ENCODE data around the gene SLCO3A1. TPM values are rescaled to one million over a fixed set of nuclear protein-coding genes. Genes with fewer than 3 reads are reported as not detected.
"Not testable (repeated sequence)": the region's sequence is repeated elsewhere in the genome, so short reads cannot be mapped to it uniquely, and the experiment has no call there.

Gene SLCO3A1
- total RNA-seq, 1 donor from 2014 or later: 36.4 TPM

DNA sequence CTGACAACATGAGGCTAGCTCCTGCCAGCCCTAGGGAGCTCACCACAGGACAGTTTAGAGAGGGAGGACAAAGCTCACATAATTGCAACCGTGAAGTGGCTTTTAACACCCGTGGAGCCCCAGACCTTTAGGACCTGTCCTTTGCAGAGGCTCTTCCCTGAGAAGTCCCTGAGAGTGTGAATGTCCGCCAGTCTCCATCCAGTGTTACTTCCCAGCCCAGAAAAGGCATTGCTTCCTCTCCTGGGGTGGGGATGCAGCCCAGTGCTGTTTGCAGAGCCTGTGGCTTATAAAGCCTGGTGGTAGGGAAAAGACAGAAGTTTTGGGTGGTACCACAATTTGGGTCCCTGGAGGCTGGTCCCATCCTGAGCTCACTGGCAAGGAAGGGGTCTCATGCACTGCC, 182.0 kb downstream of the SLCO3A1 start:
- intact Hi-C loops (cut with DNase I): no loop called here
- no peak for ATAC-seq
- DNase-seq (ENCODE audit: low spot score): no peak

DNA sequence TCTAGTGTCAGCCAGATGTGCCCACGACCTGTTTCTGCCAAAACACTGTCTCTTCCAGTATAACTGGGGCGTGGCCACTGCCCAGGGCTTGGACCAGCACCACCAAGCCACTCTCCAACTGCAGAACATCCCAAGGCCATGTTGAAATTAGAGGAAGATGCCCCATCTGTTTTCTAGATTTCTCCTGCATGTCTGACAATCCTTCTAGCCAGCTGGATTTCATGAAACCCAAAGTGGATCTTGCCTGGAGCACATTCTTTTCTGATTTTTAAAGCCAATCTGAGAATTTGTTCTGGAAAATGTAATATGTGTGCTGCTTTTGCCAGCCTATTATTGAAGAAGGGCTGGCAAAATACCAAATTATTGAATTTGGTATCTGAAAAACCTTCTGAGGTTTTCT, 182.5 kb downstream of the SLCO3A1 start:
- DNase-seq (ENCODE audit: low spot score) (no peak), ATAC-seq (no peak)
- intact Hi-C loops (cut with DNase I): no loop called here

DNA sequence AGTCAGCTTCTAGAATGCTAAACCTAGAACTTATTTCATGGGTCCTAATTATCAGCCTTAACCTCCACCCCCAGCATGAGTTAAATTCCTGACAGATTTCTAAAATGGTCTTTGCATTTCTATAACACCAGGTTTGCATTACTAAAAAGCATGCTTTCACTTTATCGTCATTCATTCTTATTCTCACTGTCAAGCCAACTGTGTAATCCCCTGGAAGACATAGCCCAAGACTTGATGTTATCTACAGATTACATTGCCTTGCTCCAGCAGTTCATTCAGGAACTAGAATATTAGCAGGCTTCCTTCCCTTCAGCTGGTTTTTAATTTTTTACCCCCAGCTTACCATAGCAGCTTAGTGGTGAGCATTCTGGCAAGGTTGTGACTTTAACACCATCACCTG, 184.0 kb downstream of the SLCO3A1 start:
- intact Hi-C loops (cut with DNase I): no loop called here
- DNase-seq (ENCODE audit: low spot score) (no peak), ATAC-seq (no peak)

DNA sequence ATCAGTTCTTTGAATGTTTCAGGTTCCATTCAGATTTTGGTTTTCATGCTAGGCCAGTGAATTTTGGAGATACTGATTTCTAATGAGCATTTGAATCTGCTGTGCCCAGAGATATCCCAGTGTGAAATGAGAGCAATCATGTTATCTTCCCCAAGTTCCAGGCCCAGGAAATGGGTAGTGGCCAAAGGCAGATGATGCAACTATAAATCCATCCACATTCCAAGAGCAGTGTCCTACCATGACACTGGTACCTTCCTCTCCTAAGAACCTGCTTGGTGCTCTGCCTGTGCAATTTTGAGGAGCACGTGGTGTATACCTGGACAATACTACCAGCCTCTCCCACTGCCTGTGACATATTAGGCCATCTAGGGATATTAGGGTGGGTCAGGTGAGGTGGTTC, 186.8 kb downstream of the SLCO3A1 start:
- no peak for DNase-seq (ENCODE audit: low spot score)
- intact Hi-C loops (cut with DNase I): no loop called here
- no peak for ATAC-seq

DNA sequence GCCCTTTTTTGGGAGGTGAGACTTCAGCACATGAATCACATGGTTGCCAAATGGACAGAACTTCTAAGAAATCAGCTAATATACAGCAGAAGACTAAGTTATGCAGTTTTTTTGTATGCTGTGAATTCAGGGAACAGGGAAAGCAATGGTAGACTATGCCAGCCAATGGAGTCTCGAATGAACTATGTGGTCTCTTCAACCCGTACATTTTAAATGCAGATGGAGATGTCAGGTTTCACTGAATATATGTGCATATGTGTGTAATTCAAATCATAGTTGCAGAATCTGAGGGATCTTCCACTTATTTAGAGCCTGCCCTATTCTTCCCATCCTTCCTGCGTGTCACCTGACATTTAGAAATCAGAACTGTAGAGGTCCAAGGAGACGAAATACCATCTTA, 187.9 kb downstream of the SLCO3A1 start:
- DNase-seq (ENCODE audit: low spot score) (no peak), ATAC-seq (no peak)
- intact Hi-C loops (cut with DNase I): no loop called here

DNA sequence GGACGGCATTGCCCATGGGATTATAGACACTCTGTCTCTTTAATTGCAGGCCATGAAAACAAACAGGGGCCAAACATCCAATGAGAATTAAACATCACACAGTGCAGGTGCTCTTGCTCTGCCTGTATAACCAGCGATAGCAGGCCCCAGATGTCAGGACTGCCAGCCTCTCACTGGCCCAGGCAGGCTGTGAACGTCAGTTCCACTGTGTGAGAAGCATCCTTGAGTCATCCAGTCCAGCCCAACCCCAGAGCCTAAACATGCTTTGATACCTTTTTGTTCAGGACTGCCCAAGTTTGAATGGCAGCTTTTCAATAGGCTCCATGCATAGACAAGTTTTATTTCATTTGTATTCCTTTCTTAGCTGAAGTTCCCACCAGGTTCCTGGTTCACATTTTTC, 189.8 kb downstream of the SLCO3A1 start:
- ATAC-seq: no peak
- intact Hi-C loops (cut with DNase I): no loop called here

DNA sequence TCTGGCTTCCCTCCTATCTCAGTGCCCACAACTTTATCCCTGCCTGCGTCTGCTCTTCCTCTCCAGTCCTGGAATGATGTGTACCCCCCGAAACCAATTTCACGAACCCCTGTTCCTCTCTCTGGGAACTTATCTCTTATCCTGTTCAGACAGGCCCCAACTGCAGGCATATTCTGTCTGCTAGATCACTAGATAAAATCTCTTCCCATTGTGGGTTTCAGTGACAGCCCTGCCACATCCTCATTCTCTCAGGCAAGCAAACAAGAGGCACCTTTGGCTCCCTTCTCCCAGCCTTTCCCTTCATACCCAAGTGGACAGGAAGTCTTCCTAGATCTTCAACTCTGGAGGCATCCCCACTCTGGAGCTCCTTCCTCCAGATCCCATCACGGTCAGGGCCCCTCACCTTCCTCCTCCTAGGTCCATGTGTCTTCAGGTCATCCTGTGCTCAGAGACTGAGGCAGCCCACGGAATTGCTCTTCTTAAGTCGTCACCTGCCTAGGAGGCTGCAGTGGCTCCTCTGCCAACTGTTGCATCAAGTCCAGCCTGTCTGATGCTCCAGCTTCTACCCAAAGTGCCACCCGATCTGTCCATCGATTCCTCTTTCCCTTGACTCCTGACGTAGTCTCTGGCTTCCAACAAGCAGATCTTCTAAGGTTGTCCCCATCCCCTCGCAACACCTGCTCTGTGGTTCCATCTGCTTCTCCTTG, 190.8 kb downstream of the SLCO3A1 start:
- DNase-seq (ENCODE audit: low spot score): no peak
- intact Hi-C loops (cut with DNase I): no loop called here
- ATAC-seq: no peak

More for the DNA sequence above, 189.8 kb downstream of the SLCO3A1 start:
- no peak for DNase-seq (ENCODE audit: low spot score)

DNA sequence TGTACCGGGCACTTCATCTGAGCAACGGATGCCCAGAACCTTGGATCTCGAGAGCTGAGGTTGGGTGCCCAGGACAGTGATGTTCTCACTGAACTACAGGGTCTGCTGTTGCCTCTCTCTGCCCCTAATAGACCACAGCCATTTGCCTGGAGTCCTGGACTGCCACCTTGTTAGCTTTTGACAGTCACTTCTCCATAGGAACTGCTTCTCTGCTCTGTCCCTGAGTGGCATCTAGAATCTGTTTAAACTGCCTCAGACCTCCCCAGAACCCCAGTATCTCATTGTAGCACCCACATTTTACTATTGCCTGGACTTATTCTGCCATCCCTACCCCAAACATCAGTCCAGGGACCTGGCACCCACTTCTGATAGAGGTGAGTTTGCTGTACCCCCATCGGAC, 194.4 kb downstream of the SLCO3A1 start:
- DNase-seq (ENCODE audit: low spot score): no peak
- intact Hi-C loops (cut with DNase I): no loop called here
- no peak for ATAC-seq

DNA sequence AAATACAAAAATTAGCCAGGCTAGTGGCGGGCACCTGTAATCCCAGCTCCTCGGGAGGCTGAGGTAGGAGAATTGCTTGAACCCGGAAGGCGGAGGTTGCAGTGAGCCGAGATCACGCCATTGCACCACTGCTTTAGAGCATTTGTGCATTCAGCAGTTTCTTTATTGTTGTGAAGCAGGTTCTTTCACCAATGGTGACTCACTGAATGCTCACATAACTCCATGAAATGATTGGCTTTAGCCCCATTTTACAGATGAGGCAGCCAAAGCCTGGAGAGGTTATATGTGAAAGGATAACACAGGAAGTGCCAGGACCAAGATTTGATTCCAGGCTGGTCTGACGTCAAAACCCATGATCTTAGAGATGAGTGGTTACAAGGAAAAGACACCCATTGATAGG, 195.2 kb downstream of the SLCO3A1 start:
- intact Hi-C loops (cut with DNase I): no loop called here
- DNase-seq (ENCODE audit: low spot score) (no peak), ATAC-seq (no peak)

DNA sequence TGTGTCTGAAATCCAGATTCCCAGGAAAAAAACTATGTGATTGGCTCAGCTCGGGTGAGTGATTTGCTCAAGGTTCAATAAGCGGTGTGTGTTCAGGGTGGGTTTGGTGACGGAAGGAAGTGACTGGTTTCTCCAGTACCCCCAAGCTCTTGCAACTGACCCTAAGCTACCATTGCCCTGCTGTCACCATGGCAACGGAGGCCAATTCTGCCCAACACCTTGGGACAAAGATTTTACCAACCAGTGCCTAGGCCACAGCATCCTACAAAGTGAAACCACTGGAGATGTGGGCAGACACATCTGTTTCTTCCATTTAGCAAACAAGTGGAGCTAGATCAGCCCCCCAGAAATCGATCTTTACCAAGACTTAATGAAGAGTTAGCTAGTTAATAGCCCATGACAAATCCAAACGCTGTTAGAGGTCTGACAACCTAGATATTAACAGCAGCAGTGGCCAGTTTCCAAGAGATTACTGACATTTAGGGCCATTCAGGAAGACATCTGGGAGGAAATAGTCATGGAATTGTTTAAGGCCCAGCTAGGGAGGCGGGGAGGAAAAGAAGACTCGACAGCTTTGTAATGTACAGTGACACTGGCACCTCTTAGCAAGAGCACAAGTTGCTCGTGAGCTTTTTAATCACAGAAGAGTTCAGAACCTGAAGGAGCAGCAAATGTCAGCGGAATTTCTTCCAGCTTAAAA, 195.9 kb downstream of the SLCO3A1 start:
- DNase-seq (ENCODE audit: low spot score) (no peak), ATAC-seq (no peak)
- intact Hi-C loops (cut with DNase I): no loop called here

DNA sequence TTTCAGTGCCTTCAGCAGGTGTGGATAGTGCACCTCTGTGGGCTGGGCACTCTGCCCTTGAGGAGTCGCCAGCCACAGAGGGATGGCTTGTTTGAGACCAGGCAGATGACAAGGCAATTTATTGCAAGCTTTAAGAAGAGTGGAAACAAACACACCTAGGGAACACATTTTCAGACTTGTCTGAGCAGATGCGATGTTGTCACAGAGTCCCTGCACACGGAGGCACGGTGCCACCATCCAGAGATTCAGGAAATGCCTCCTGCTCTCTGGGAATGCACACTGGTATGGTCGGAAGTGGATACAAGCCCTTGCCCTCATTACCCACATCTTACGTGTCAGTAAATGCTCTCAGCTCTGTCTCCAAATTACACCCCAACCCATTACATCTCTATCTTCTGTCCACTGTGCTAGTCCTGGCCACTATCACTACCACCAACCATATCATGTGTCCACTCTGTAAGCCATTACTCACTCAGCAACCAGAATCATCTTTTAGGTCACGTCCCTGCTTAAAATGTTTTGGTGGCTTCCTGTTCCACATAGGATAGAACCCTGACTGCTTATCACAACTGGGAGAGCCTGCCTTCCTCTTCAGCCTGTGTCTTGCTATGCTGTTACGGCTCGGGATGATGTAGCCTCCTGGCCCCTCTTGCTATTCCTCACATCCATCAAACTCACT, 196.9 kb downstream of the SLCO3A1 start:
- intact Hi-C loops (cut with DNase I): no loop called here
- DNase-seq (ENCODE audit: low spot score) (no peak), ATAC-seq (no peak)

DNA sequence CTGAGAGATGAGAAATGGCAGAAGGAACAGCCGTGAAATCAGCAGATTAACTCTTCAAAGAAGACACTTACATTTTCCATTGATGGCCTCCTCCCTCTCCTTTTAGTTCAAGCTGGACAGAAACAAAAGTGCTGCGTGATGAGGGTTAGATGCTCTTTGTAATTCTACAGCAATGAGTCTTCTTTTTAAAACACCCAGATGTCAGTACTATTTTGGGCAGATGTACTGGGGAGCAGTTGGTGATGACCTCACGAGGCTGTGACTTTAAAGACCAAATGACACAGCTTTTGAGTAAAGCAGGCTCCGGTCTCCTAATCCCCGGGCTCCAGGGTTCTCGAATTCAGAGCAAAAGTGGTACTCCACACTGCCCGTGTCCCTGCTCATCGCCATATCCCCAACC, 198.2 kb downstream of the SLCO3A1 start:
- intact Hi-C loops (cut with DNase I): no loop called here
- DNase-seq (ENCODE audit: low spot score) (no peak), ATAC-seq (no peak)

DNA sequence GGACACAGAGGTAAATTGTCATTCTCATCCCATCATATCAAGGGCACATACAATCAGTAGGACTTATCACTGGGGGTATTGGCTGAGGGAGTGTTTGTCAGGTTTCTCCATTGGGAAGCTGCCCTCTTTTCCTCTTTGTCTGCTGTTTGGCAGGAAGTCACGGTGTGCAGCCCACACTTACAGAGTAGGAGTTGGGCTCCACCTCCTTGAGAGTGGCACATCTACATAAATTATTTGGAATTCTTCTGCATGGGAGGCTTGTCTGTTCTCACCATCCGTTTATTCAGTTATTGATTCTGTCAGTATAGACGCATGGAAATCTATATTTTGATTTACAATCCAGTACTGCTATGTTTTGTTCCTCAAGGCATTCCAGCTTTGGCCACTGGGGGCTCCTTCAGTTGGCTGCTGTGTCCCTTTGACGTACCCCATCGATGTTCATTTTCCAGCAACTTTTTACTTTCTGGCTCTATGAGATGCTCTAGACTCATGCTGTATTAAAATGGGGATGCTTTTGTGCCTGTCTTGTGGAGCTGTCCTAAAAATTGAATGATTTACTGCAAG, 200.3 kb downstream of the SLCO3A1 start:
- intact Hi-C loops (cut with DNase I): no loop called here

DNA sequence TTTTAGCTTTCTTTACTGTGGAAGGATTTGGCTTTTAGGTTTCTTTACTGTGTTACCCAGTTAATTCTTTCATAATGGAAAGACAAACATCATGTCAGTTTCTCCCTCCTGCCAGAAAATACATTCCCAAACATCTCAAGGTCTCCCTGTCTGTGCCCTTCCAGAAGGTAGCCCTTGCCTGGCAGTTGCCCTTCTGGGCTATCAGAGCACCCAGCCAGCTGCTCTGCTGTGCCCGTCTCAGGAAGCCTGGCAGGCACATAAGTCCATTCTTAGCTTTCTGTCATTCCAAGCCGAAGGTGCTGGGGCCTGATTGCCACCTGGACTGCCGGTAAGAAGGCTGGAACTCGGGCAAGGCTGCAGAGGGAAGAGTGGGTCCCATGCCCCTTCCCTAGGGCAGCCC, 203.4 kb downstream of the SLCO3A1 start:
- intact Hi-C loops (cut with DNase I): no loop called here
- ATAC-seq (no peak), DNase-seq (ENCODE audit: low spot score) (no peak)

More for the DNA sequence above, 200.3 kb downstream of the SLCO3A1 start:
- DNase-seq (ENCODE audit: low spot score) (no peak), ATAC-seq (no peak)

DNA sequence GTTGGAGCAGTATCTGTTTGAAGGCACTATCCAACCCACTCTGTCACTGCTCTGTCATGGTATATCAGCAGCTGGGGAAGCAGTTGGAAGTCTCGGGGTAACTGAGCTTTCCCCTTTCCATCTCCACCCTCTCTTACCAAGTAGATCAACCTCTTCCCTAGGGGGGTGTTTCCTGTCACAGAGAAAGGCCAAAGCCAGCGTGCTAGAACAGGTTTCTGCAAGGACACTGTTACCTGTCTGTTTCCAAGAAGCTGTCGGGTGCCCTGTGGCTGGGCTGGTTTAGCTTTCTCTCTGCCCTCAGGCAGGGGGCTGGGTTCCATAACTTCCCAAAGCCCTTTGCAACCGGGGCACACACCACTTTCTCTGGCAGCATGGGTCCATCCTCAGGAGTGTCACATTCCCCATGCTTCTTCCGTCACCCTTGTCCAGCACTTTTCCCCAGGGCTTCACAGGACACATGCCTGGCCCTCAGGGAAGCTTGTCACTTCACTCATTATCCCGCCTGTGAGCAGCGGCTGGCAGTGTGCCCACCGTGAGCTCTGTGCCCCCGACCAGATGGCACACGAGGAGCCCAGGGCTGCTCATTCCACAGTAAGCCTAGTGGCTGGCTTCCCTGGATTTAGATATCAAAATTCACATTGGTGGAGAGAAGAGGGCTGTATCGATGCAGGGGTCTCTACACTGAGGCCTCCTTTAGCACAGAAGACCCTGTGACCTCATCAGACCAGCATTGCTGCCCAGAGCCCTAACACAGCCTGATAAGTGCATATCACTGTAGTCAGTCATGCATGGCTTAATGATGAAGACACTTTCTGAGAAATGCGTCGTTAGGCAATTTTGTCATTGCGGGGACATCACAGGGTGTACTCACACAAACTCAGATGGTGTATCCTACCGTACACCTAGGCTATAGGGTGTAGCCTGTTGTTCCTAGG, 205.8 kb downstream of the SLCO3A1 start:
- ATAC-seq (no peak), DNase-seq (ENCODE audit: low spot score) (no peak)

DNA sequence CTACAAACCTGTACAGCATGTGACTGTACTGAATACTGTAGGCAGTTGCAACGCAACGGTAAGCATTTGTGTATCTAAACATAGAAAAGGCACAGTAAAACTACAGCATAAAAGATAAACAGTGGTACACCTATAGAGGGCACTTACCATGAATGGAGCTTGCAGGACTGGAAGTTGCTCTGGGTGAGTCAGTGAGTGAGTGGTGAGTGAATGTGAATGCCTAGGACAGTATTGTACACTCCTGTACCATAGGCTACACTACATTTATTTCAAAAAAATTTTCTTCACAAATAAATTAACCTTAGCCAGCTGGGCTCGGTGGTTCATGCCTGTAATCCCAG, 206.4 kb downstream of the SLCO3A1 start:
- ATAC-seq; intact Hi-C loops (cut with DNase I); DNase-seq (ENCODE audit: low spot score): not testable (repeated sequence)

More for the DNA sequence above, 205.8 kb downstream of the SLCO3A1 start:
- intact Hi-C loops (cut with DNase I): no loop called here

DNA sequence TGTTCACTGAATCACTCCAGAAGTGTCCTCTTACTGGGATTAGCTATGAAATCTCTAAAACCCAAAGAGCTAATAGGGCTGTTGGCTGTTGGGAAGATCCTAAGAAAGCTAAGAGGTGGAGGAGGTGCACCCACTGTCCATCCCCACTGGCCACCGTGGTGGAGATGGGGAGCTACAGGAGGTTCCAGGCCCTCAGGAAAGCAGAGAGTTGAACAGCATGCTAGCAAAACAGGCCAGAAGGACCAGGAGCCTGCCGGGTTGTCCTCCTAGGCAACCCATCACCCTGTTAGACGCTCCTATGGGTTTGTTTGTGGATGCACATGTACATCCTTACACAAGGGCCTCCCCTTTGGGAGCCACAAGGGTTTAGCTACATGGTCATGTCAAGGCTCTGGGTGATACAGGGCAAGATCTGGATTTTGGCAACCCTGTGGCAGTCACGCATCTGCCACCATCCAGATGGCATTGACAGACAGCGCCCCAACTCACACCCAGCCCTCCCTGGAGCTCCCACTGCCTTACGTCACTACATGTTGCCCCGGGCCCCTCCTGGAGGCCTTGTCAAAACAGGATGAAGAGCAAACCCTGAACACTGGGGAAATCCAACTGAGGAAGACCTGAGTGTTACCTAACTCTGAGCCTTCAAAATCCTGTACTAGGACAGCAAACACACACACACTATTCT, 208.1 kb downstream of the SLCO3A1 start:
- no peak for ATAC-seq
- DNase-seq (ENCODE audit: low spot score): no peak
- intact Hi-C loops (cut with DNase I): no loop called here

DNA sequence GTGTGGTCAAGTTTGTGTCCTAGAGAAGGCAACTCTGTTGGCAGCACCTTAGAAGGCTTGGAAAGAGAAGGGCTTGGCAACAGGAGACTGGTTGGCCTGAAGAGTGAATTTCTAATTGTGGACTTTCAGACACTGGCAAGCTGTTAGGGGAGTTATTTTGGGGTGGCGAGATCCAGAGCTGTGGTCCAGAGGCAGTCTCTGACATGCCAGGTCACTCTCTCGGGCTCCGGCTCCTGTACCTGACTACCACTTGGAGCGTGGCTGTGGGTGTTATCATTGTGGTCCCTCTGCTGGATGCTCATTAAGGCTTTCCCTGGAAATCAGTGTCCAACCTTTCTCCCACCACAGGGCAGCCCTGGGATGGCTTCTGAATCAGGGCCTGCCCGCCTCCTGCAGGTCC, 209.0 kb downstream of the SLCO3A1 start:
- no peak for DNase-seq (ENCODE audit: low spot score)
- intact Hi-C loops (cut with DNase I): no loop called here
- ATAC-seq: no peak
